Stimulated activated memory B cell treated with anti-CD40 and anti-IgM and Interleukin-4, amounts not matched to agents 10 μg/mL and 1 μg/mL and 100 μg/mL, for 72 hours (primary cell): ENCODE measurements around the gene PPP1CB.
A peak's percentile ranks its signal among the peaks of the same experiment; 100 is the strongest.

Experiments
- ATAC-seq: fragments of 150-1000 bp; cut with Tn5 transposase; 2 replicates; pipeline ENCODE4 v1.10.0; 2021
- H3K27ac Mint-ChIP-seq: one replicate; pipeline ENCODE4 v1.8.0; 2022; ENCODE audit warnings: mild to moderate bottlenecking, mixed read lengths
- H3K27me3 Mint-ChIP-seq: one replicate; pipeline ENCODE4 v1.8.0; 2022; ENCODE audit warnings: mixed read lengths
- H3K36me3 Mint-ChIP-seq: one replicate; pipeline ENCODE4 v1.8.0; 2022; ENCODE audit warnings: mixed read lengths
- H3K4me1 Mint-ChIP-seq: one replicate; pipeline ENCODE4 v1.8.0; 2022; ENCODE audit warnings: mixed read lengths
- H3K4me3 Mint-ChIP-seq: one replicate; pipeline ENCODE4 v1.8.0; 2022; ENCODE audit warnings: mild to moderate bottlenecking, moderate library complexity, mixed read lengths
- H3K9me3 Mint-ChIP-seq: one replicate; pipeline ENCODE4 v1.8.0; 2022; ENCODE audit warnings: mixed read lengths

The PPP1CB gene

DNA sequence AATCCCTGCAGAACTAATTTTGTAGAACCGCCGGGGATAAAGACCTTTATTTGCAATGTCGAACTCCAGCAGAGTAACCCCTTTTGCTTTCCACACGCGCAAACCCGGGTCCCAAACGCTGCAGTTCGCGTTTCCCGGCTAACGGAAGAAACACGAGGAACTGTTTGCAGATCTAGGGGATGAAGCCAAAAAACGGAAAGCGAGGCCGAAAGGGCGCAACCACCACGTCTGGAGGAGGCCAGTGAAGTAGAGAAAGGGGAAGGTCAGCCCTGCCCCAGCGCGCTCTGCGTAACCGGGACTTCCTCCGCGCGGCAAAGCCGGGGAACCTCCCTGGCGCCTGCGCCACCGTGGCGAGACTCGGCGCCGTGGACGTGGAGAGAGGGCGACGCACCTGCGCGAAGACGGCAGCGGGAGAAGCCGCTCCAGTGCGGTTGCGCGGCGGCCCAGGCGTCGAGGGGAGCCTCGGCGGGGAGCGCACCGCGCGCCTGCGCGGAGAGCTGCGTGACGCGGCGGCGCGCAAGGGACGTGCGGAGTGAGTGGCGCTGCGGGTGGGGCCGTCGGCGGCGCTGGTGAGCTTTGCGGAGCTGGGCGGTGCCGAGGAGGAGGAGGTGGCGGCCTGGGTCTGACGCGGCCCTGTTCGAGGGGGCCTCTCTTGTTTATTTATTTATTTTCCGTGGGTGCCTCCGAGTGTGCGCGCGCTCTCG, at the start of gene PPP1CB:
PPP1CB (plus strand) TSS at position 579 of the 704 bp plus-strand sequence. CDS start 295 bp downstream, outside the sequence.
- Mint-ChIP-seq H3K27me3 (no peaks in the 10 kb centered on the region), H3K9me3 (no peaks in the 10 kb centered on the region), H3K4me1 (peaks cover 55% of the 10 kb centered on the region), H3K36me3 (peaks cover 8% of the 10 kb centered on the region), H3K27ac (peak within 1 kb of the TSS; percentile 97), H3K4me3 (peak within 1 kb of the TSS; percentile 98)
- ATAC-seq, result peak; percentile 97

DNA sequence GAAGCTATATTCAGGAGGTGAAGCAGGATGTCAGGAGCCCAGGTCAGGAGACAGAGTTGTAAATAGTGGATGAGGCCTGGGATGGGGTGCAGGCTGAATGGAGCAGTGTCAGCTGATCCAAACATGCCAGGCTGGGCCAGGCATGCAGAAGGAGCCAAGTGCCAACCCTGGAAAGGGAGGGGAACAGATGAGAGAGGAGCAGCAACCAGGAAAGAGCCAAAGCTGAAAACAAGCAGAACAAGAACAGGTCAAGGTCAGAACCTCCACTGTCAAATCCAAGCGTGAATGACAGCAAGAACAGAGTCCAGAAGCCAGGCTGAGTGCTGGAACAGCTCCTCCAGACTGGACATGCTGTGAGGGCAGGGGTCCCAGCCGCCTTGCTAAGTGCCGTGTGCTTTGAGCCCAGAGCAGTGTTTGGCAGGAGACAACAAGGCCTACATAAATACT, 49.2 kb upstream of the PPP1CB start:
- H3K9me3 Mint-ChIP-seq, result peaks cover 18% of the 10 kb centered on the region
- no peak for ATAC-seq
- no peak overlapping the region for H3K27ac Mint-ChIP-seq
- H3K4me3 Mint-ChIP-seq, result no peak overlapping the region
- H3K36me3 Mint-ChIP-seq, result no peaks in the 10 kb centered on the region
- H3K27me3 Mint-ChIP-seq, result no peaks in the 10 kb centered on the region
- H3K4me1 Mint-ChIP-seq, result no peaks in the 10 kb centered on the region

DNA sequence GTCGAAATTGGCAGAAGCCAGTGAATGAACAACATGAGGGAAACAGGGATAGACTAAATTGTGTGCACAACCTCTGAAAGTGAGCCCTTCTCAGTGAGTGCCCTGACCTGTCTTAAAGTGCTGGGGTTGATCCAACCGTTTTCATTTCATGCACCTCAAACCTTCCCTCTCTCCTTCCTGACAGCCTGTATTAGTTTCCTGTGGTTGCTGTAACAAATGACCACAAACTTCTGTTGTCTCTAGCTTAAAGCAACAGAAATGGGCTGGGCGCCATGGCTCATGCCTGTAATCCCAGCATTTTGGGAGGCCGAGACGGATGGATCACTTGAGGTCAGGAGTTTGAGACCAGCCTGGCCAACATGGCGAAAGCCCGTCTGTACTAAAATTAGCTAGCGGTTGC, 48.8 kb upstream of the PPP1CB start:
- Mint-ChIP-seq H3K9me3 (peaks cover 18% of the 10 kb centered on the region), H3K4me1 (no peaks in the 10 kb centered on the region), H3K27ac (no peak overlapping the region), H3K36me3 (no peaks in the 10 kb centered on the region), H3K27me3 (no peaks in the 10 kb centered on the region), H3K4me3 (no peak overlapping the region)
- no peak for ATAC-seq

GRCh38 chr2:28704621-28705020, 47.0 kb upstream of the PPP1CB start:
- no peak overlapping the region for H3K27ac Mint-ChIP-seq

GRCh38 chr2:28705751-28706440, 45.7 kb upstream of the PPP1CB start:
- no peak overlapping the region for H3K4me3 Mint-ChIP-seq
- H3K27me3 Mint-ChIP-seq, result no peaks in the 10 kb centered on the region
- no peaks in the 10 kb centered on the region for H3K36me3 Mint-ChIP-seq
- ATAC-seq, result no peak
- no peak overlapping the region for H3K27ac Mint-ChIP-seq
- no peaks in the 10 kb centered on the region for H3K4me1 Mint-ChIP-seq
- H3K9me3 Mint-ChIP-seq, result peaks cover 18% of the 10 kb centered on the region

More at GRCh38 chr2:28704621-28705020, 47.0 kb upstream of the PPP1CB start:
- H3K9me3 Mint-ChIP-seq, result peaks cover 18% of the 10 kb centered on the region
- ATAC-seq, result no peak
- H3K36me3 Mint-ChIP-seq, result no peaks in the 10 kb centered on the region
- H3K27me3 Mint-ChIP-seq, result no peaks in the 10 kb centered on the region
- H3K4me1 Mint-ChIP-seq, result no peaks in the 10 kb centered on the region
- no peak overlapping the region for H3K4me3 Mint-ChIP-seq

DNA sequence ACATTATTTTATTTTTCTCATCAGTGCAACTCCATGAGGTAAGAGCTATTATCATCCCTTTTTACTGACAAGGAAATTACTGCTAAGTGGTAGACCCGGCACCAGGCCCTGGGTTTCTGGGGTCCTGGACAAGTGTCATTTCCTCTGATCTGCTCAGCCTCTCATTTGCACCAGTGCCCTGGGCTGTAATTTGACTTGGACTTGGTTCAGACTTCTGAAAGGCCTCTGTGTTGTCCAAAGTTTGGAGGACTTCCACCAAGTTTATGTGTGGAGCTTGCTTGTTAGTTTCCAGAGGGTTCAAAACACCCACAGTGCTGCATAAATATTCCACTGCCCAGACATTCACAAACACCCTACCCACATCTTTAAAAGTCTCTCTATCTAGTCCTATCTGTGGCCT, 44.0 kb upstream of the PPP1CB start:
- no peak for ATAC-seq
- Mint-ChIP-seq H3K27ac (no peak overlapping the region), H3K36me3 (no peaks in the 10 kb centered on the region), H3K4me3 (no peak overlapping the region), H3K27me3 (no peaks in the 10 kb centered on the region), H3K4me1 (no peaks in the 10 kb centered on the region), H3K9me3 (peaks cover 16% of the 10 kb centered on the region)

DNA sequence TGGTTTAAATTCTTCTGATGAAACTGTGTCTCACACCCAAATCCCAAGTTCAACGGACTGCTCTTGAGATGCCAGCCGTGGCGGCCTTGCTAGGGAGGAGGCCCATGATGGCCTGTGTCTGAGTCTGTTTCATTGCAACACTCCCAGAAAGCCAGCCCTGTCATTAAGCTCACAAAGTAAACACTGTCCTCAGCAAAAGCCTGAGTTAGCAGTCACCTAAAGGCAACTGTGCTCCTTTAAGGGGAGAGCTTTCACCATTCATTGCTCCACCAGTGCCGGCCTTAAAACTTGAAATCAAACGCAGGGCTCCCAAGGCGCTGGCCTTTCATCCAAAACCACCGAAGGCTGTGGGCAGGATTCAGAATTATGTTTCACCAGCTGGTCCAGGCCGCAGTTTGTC, 42.5 kb upstream of the PPP1CB start:
- ATAC-seq, result no peak
- no peak overlapping the region for H3K27ac Mint-ChIP-seq
- H3K27me3 Mint-ChIP-seq, result no peaks in the 10 kb centered on the region
- no peaks in the 10 kb centered on the region for H3K36me3 Mint-ChIP-seq
- peaks cover 16% of the 10 kb centered on the region for H3K9me3 Mint-ChIP-seq
- H3K4me1 Mint-ChIP-seq, result peaks cover 4% of the 10 kb centered on the region
- no peak overlapping the region for H3K4me3 Mint-ChIP-seq

- Mint-ChIP-seq H3K36me3 (no peaks in the 10 kb centered on the region), H3K9me3 (peaks cover 9% of the 10 kb centered on the region), H3K4me3 (no peak overlapping the region), H3K27me3 (no peaks in the 10 kb centered on the region), H3K27ac (no peak overlapping the region), H3K4me1 (peaks cover 6% of the 10 kb centered on the region)
- no peak for ATAC-seq
Observed at GRCh38 chr2:28710545-28710944, 41.1 kb upstream of the PPP1CB start.

DNA sequence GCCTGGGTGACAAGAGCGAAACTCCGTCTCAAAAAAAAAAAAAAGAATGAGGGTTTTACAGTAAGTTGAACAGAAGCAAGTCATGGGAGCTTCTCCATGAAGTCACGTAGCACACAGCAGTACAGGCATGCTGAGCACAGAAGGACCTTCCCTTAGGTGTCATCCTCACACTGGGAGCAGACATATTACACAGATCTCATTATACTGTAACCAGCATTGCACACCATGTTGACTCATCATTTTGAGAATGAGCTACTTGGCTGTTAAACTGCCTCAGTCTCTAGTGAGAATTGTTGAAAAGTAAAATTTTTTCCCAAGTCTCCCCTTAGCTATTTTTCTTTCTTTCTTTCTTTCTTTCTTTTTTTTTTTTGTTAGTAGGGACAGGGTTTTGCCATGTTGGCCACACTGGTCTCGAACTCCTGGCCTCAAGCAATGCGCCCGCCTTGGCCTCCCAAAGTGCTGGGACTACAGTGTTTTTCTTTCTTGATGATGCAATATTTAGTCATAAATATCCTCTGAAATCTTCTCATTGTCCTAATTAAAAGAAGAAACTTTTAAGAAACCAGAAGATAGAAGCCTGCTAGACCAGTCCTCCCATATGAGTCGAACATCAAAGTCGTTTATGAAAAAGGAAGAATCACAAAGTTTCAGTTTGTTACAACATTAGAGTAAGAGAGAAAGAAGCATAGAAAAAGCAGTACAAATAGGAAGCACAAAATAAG, 37.9 kb upstream of the PPP1CB start:
- Mint-ChIP-seq H3K4me3 (no peak overlapping the region), H3K27ac (peak overlapping the region; percentile 32), H3K27me3 (no peaks in the 10 kb centered on the region), H3K4me1 (peaks cover 23% of the 10 kb centered on the region), H3K36me3 (no peaks in the 10 kb centered on the region), H3K9me3 (no peaks in the 10 kb centered on the region)
- ATAC-seq, result no peak

GRCh38 chr2:28716265-28716865, 35.3 kb upstream of the PPP1CB start:
- no peaks in the 10 kb centered on the region for H3K27me3 Mint-ChIP-seq
- peak overlapping the region; percentile 76 for H3K27ac Mint-ChIP-seq
- no peaks in the 10 kb centered on the region for H3K36me3 Mint-ChIP-seq
- no peaks in the 10 kb centered on the region for H3K9me3 Mint-ChIP-seq
- no peak overlapping the region for H3K4me3 Mint-ChIP-seq
- H3K4me1 Mint-ChIP-seq, result peaks cover 23% of the 10 kb centered on the region
- ATAC-seq, result peak; percentile 84

- peak overlapping the region; percentile 76 for H3K27ac Mint-ChIP-seq
- H3K4me1 Mint-ChIP-seq, result peaks cover 23% of the 10 kb centered on the region
- no peaks in the 10 kb centered on the region for H3K36me3 Mint-ChIP-seq
- no peaks in the 10 kb centered on the region for H3K27me3 Mint-ChIP-seq
- H3K9me3 Mint-ChIP-seq, result no peaks in the 10 kb centered on the region
- no peak for ATAC-seq
- no peak overlapping the region for H3K4me3 Mint-ChIP-seq
Observed at GRCh38 chr2:28717339-28717758, 34.3 kb upstream of the PPP1CB start.

DNA sequence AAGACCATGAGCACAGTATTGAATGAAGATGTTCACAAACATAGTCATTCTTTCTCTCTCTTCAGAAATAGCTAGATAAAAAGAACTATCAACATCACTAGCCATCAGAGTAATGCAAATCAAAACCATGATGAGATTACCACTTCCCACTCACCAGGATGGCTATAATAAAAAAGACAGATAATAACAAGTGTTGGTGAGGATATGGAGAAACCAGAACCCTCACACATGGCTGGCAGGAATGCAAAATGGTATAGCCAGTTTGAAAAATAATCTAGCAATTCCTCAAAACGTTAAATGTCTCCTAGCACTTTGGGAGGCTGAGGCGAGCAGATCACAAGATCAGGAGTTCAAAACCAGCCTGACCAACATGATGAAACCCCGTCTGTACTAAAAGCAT, 31.3 kb upstream of the PPP1CB start:
- Mint-ChIP-seq H3K36me3 (no peaks in the 10 kb centered on the region), H3K9me3 (no peaks in the 10 kb centered on the region), H3K27ac (no peak overlapping the region), H3K4me1 (peaks cover 17% of the 10 kb centered on the region), H3K27me3 (no peaks in the 10 kb centered on the region), H3K4me3 (no peak overlapping the region)
- ATAC-seq, result no peak

DNA sequence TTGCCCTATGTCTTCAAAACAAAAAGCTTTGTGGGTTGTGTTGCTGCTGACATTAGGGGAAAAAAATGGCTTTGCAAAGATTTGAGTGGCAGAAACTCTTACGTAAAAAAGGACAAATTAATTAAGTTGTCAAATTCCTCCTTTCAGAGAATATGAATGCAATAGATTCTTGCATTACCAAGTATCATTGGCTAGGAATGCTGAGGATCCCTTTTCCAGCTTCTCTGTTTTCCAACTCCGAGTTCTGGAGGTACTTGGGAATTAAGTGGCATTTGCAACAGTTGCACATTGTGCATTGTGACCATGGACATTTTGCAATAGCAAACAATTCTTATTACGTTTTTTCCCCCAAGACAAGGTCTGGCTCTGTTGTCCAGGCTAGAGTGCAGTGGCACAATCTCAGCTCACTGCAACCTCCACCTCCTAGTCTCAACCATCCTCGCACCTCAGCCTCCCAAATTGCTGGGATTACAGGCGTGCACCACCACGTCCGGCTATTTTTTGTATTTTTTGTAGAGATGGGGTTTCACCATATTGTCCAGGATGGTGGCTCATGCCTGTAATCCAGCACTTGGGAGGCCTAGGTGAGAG, 29.9 kb upstream of the PPP1CB start:
- Mint-ChIP-seq H3K4me1 (peaks cover 9% of the 10 kb centered on the region), H3K36me3 (no peaks in the 10 kb centered on the region), H3K27ac (no peak overlapping the region), H3K4me3 (no peak overlapping the region), H3K27me3 (no peaks in the 10 kb centered on the region), H3K9me3 (no peaks in the 10 kb centered on the region)
- no peak for ATAC-seq

- no peak for ATAC-seq
- Mint-ChIP-seq H3K4me1 (peaks cover 2% of the 10 kb centered on the region), H3K36me3 (no peaks in the 10 kb centered on the region), H3K4me3 (no peak overlapping the region), H3K27me3 (no peaks in the 10 kb centered on the region), H3K27ac (no peak overlapping the region), H3K9me3 (no peaks in the 10 kb centered on the region)
Observed at GRCh38 chr2:28725021-28725711, 26.5 kb upstream of the PPP1CB start.
